Mucosa of rectum (tissue), 2 donors: ENCODE measurements around the gene DVL1.

Source experiments
- H3K27ac ChIP-seq, 2 donors: one replicate each; pipeline ENCODE4 v1.7.0; 2013; ENCODE audit warnings: inconsistent platforms in 2 of 2, low read depth in 2 of 2, low read length in 2 of 2
- H3K27me3 ChIP-seq, 2 donors: one replicate each; pipeline ENCODE4 v1.7.0; 2013; ENCODE audit warnings: low read length in 2 of 2; ENCODE audit not compliant: control insufficient read depth in 2 of 2, insufficient read depth in 2 of 2
- H3K36me3 ChIP-seq, 2 donors: one replicate each; pipeline ENCODE4 v1.7.0; 2013; ENCODE audit warnings: low read length in 2 of 2; ENCODE audit not compliant: control insufficient read depth in 2 of 2, insufficient read depth in 2 of 2
- H3K4me1 ChIP-seq, 2 donors: one replicate each; pipeline ENCODE4 v1.7.0; 2013; ENCODE audit warnings: low read length in 2 of 2, mild to moderate bottlenecking in 1 of 2; ENCODE audit not compliant: control insufficient read depth in 2 of 2, insufficient read depth in 2 of 2
- H3K4me3 ChIP-seq, 2 donors: one replicate each; pipeline ENCODE4 v1.7.0; 2013; ENCODE audit warnings: low read length in 2 of 2
- H3K9ac ChIP-seq, 2 donors: one replicate each; pipeline ENCODE4 v1.7.0; 2013; ENCODE audit warnings: low read length in 2 of 2, low read depth in 1 of 2, mild to moderate bottlenecking in 1 of 2
- H3K9me3 ChIP-seq, 2 donors: one replicate each; pipeline ENCODE4 v1.7.0; 2013; ENCODE audit warnings: low read length in 2 of 2; ENCODE audit not compliant: control insufficient read depth in 2 of 2
- donor health status: healthy.
- donor health status: Normal muscosa, but diverticular disease.

Gene DVL1

DNA sequence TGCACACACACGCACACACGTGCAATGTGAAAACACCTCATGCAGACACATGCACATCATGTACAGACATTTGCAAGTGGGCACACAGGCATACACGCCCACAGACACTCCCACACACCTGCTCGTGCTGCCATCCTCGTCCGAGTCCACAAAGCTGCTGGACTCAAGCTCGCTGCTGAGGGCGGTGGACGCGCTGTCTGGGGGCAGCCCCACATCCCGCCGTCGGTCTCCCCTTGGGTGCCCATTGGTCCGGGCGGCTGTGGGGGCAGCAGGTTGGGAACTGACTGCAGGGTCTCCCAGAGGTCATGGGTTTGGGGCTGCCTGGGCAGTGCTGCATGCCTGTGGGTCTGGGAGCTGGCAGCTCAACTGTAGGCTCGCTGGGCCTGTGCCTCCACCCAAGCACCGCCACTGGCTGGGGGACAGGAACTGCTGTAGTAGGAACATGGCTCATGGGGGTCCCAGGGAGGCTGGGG lies 7.6 kb downstream of the DVL1 start:
- Histone ChIP-seq H3K27me3 (no peaks in the 10 kb centered on the region), H3K4me3 (no peak overlapping the region), H3K4me1 (peaks cover 9 to 24% of the 10 kb centered on the region in 2 donors), H3K9ac (no peak overlapping the region), H3K27ac (no peak overlapping the region), H3K9me3 (no peaks in the 10 kb centered on the region), H3K36me3 (peaks cover 16 to 21% of the 10 kb centered on the region in 2 donors)

DNA sequence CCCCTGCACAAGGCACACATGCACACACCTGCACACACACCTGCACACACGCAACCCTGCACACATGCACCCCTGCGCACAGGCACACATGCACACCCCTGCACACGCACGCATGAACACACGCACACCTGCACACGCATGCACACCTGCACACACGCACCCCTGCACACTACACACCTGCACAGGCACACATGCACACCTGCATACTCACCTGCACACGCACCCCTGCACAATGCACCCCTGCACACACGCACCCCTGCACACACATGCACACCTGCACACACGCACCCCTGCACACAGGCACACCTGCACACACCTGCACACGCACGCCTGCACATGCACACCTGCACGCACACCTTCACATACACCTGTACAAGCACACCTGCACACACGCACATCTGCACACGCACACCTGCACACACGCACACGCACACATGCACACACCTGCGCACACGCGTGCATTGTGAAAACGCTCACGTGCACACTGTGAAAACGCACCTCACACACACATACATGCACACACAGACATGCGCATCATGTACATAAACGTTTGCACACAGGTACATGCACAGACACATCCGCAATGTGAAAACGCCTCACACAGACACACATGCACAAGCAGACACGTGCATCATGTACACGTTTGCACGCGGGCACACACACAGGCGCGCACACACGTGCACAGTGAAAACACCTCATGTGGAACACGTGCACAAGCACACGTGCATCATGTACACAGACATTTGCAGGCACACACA lies 8.2 kb downstream of the DVL1 start:
- H3K36me3 ChIP-seq, result peaks cover 16 to 21% of the 10 kb centered on the region in 2 donors
- no peaks in the 10 kb centered on the region for H3K27me3 ChIP-seq
- H3K4me1 ChIP-seq, result peaks cover 4 to 18% of the 10 kb centered on the region in 2 donors
- no peak overlapping the region for H3K27ac ChIP-seq
- no peaks in the 10 kb centered on the region for H3K9me3 ChIP-seq
- no peak overlapping the region for H3K9ac ChIP-seq
- no peak overlapping the region for H3K4me3 ChIP-seq

DNA sequence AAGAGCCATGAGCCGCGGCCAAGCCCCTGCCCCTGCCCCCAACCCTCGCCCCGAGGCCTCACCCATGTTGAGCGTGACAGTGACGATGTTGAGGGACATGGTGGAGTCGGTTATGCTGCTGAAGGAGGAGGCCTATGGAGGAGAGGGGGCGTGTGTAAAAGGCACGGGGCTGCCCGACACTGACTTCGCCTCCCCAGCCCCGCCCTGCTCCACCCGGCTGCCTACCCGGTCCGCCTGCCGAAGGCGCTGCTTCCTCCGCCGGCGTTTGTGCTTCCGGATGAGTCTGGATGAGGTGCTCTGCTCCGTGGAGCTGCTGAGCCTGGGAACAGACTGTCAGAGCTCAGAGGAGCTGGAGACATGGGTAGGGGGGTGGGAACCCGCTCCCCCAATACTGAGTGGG lies 9.0 kb downstream of the DVL1 start:
- Histone ChIP-seq H3K27me3 (no peaks in the 10 kb centered on the region), H3K36me3 (peaks cover 16 to 23% of the 10 kb centered on the region in 2 donors), H3K4me3 (no peak overlapping the region), H3K9ac (no peak overlapping the region), H3K4me1 (peaks cover 0 to 11% of the 10 kb centered on the region in 2 donors), H3K9me3 (no peaks in the 10 kb centered on the region), H3K27ac (no peak overlapping the region)

DNA sequence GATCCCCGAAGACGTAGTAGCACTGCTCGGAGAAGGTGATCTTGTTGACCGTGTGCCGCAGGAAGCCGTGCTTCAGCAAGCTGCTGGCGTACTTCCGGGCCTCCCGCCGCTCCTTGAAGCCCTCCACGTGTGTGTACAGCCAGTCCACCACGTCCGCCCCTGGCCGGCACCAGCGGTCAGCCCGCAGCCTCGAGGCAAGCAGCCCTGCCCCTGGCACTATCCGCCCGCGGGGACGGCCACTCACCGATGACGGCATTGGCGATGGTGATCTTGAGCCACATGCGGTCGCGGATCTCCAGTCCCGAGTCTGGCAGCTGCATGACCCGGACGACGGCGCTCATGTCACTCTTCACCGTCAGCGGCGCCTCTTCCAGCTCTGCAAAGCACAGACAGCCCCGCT lies 10.9 kb downstream of the DVL1 start:
- Histone ChIP-seq H3K27ac (no peak overlapping the region), H3K9me3 (no peaks in the 10 kb centered on the region), H3K36me3 (peaks cover 16 to 23% of the 10 kb centered on the region in 2 donors), H3K4me3 (no peak overlapping the region), H3K27me3 (no peaks in the 10 kb centered on the region), H3K9ac (no peak overlapping the region), H3K4me1 (peaks cover 2% of the 10 kb centered on the region in 2 donors)

DNA sequence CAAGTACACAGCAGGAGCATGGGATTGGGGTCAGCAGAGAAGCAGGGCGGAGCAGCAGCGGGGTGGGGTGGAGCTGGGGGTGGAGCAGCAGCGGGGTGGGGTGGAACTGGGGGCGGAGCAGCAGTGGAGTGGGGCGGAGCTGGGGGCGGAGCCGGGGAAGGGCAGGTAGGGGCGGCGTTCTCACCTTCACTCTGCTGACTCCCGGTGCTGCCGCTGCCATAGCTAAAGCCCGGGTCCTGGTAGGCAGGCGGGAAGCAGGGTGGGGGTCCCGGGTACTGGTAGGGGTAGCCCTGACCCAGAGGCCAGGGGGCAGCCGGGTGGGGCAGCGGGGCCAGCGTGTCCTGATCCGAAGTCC lies 11.4 kb downstream of the DVL1 start:
- no peak overlapping the region for H3K27ac ChIP-seq
- H3K4me1 ChIP-seq, result peaks cover 5 to 7% of the 10 kb centered on the region in 2 donors
- H3K36me3 ChIP-seq, result peaks cover 16 to 23% of the 10 kb centered on the region in 2 donors

DNA sequence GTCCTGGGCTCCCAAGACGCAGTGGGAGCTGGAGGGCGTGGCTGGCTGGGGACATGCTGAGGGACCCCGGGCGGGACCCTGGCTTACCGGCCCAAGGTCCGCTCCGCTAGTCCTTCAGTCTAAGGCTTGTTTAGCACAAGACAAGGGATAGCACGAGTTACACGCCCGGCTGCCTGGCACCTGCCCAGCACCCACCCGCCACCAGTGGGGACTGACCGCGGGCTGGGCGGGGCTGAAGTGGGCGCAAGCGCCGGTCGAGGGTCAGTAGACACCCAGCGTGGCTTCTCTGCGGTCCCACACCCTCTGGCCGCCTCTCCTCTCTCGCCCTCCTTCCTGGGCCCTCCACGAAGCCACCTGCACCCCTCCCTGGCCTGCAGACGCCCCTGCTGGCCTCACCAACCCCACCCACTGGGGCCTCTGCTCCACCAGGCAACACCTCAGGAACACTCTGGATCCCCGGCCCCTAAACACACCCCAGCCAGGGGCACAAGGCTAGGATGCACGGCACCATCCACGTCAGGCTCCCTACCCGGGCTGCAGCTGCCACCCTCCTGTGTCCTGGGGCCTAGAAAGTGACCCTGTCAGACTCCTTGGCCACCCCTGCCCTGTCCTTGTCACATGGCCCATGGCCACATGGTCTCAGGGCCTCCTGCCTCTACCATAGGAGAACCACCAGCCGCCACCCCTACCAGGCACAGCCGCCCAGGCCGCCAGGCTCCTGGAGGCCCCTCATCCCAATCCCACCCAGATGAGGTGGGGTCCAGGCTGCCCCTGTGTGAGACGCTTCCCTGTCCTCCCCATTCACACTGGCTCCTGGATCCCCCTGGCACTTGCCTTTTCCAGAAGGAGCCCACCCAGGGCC lies 12.1 kb downstream of the DVL1 start:
- no peak overlapping the region for H3K27ac ChIP-seq
- no peak overlapping the region for H3K9ac ChIP-seq
- peaks cover 8 to 12% of the 10 kb centered on the region in 2 donors for H3K4me1 ChIP-seq
- H3K9me3 ChIP-seq, result no peaks in the 10 kb centered on the region
- peaks cover 16 to 23% of the 10 kb centered on the region in 2 donors for H3K36me3 ChIP-seq
- no peak overlapping the region for H3K4me3 ChIP-seq
- H3K27me3 ChIP-seq, result peaks cover 0 to 5% of the 10 kb centered on the region in 2 donors

More for the DNA sequence above, 11.4 kb downstream of the DVL1 start:
- H3K9ac ChIP-seq, result no peak overlapping the region
- H3K27me3 ChIP-seq, result no peaks in the 10 kb centered on the region
- no peak overlapping the region for H3K4me3 ChIP-seq
- H3K9me3 ChIP-seq, result no peaks in the 10 kb centered on the region

DNA sequence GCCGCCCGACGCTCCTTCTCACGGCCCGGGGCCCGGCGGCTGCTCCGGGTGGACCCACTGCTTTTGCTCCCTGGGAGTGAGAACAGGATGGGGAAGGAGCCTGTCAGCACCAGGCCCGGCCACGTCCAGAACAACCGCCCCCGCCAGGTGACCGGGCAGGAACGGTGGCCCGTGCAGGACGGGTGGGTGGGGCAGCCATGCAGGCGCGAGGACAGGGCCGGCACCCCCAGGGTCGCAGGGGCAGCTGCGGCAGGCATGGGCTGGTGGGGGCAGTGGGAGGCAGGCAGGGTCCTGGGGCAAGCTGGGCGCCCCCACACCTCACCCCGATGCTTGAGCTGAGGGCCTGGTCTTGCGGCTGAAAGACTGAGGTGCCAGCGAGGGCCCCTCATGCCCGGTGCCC lies 12.8 kb downstream of the DVL1 start:
- Histone ChIP-seq H3K27ac (no peak overlapping the region), H3K4me3 (no peak overlapping the region), H3K9me3 (no peaks in the 10 kb centered on the region), H3K36me3 (peaks cover 15 to 21% of the 10 kb centered on the region in 2 donors), H3K4me1 (peaks cover 8 to 12% of the 10 kb centered on the region in 2 donors), H3K9ac (no peak overlapping the region), H3K27me3 (peaks cover under 1 to 7% of the 10 kb centered on the region in 2 donors)

DNA sequence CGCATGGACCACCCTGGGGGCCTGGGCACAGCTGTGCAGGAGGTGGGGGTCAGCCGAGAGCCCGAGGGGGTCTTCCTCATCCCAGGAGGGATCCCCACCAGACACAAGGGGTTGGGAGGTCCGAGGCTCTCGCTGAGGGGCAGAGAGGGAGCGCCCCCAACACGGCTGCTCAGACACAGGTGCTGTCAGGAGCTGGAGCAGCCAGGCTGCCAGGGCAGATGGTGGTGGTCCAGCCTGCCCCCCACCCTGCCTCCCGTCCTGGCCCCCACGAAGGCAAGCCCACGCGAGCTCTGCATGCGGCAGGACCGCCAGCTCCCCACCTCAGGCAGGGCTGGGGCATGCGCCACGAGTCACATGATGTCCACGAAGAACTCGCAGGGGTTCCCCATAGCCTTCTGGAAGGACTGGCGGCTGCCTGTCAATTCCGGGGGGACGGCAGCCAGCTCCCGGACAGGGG lies 13.4 kb downstream of the DVL1 start:
- Histone ChIP-seq H3K36me3 (peaks cover 9 to 14% of the 10 kb centered on the region in 2 donors), H3K9ac (no peak overlapping the region), H3K9me3 (no peaks in the 10 kb centered on the region), H3K4me3 (no peak overlapping the region), H3K4me1 (peaks cover 10 to 15% of the 10 kb centered on the region in 2 donors), H3K27ac (no peak overlapping the region), H3K27me3 (peaks cover 3 to 7% of the 10 kb centered on the region in 2 donors)

DNA sequence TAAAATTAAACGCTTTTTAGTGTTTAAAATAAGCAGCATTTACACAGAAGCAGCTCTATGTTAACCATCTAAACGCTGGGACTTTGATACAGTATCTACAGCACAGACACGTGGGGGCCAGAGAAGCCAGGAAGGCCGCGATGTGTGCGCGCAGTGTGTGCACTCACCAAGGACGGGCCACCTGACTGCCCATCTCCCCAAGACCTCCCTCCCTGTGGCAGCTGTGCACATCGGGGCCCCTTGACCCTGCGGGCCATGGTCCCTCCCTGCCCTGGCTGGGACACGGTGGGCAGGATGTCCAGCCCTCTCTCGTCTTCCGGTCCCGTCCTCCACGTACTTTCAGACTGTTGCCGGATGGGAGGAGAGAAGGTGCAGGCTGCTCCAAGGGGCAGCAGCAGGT lies 13.9 kb downstream of the DVL1 start:
- no peak overlapping the region for H3K9ac ChIP-seq
- H3K27me3 ChIP-seq, result peaks cover 3 to 7% of the 10 kb centered on the region in 2 donors
- peaks cover 5 to 10% of the 10 kb centered on the region in 2 donors for H3K36me3 ChIP-seq
- H3K4me3 ChIP-seq, result no peak overlapping the region
- no peaks in the 10 kb centered on the region for H3K9me3 ChIP-seq
- no peak overlapping the region for H3K27ac ChIP-seq
- H3K4me1 ChIP-seq, result peaks cover 10 to 20% of the 10 kb centered on the region in 2 donors

DNA sequence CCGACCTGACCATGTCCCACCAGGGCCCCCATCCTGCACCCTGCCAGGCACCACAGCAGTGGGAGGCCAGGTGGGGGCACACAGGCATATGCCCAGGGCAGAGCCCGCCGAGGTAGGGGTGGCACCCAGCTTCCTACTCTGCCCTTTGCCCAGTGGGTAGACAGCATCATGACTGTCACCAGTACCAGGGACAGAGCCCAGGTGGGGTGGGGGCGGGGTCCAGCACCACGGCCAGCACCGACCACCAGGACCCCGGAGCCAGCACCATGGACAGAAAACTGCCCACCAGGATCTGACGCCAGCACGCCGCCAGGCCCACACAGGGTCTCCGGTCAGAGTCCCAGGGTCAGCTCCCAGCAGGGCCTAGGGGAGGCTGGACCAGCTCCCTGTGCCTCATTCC lies 14.4 kb downstream of the DVL1 start:
- peaks cover 3 to 7% of the 10 kb centered on the region in 2 donors for H3K27me3 ChIP-seq
- H3K36me3 ChIP-seq, result peaks cover 5 to 10% of the 10 kb centered on the region in 2 donors
- peaks cover 10 to 20% of the 10 kb centered on the region in 2 donors for H3K4me1 ChIP-seq
- H3K9ac ChIP-seq, result no peak overlapping the region
- no peaks in the 10 kb centered on the region for H3K9me3 ChIP-seq
- H3K4me3 ChIP-seq, result no peak overlapping the region
- no peak overlapping the region for H3K27ac ChIP-seq
